HG03103 (cell line): Measurements from ENCODE around the gene ITPR1.
A peak's percentile ranks its signal among the peaks of the same experiment; 100 is the strongest.

Experiments used
- ATAC-seq: cut with Tn5 transposase; IDR thresholded peaks from one replicate; pipeline ENCODE4 v1.9.1; 2021; ENCODE audit warnings: low read depth; ENCODE audit not compliant: unreplicated experiment

The ITPR1 gene

DNA sequence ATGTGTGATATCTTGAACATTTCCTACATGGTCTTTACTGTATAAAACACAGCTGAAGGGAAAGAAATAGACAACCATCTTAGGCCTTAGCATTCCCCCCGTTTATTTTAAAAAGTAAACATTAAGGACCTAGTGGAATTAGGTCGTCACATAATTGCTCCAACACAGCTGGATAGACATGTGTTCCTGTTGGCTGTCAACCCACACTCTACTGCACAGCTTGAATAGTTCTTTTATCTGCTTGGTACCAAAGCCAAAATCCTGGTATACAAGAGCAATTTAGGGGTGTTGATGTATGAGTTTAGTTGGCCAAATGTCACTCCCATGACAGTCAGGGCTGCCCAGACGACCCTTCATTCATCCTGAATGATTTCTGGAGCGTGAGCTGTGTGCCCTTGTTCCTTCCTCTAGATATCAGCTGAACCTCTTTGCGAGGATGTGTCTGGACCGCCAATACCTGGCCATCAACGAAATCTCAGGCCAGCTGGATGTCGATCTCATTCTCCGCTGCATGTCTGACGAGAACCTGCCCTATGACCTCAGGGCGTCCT is 179.7 kb downstream of the ITPR1 start:
- no peak for ATAC-seq

DNA sequence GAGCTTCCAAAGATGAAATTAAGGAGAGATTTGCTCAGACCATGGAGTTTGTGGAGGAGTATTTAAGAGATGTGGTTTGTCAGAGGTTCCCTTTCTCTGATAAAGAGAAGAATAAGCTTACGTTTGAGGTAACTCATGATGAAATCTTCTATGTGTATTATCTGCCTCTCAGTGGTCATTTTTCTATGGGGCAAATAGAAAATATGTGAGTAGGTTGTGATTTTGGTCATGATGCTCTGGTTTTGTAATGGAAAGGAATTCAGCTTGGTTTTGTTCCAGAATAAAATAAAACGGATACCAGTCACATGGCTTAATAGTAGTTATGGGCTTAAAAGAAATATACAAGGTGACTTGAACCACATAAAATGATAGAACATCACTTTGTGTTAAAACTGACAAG is 181.1 kb downstream of the ITPR1 start:
- ATAC-seq = no peak

- ATAC-seq = no peak
These were observed 182.6 kb downstream of the ITPR1 start for GRCh38 chr3:4675704-4676103.

- ATAC-seq = no peak
These were observed 185.2 kb downstream of the ITPR1 start for GRCh38 chr3:4678320-4678719.

DNA sequence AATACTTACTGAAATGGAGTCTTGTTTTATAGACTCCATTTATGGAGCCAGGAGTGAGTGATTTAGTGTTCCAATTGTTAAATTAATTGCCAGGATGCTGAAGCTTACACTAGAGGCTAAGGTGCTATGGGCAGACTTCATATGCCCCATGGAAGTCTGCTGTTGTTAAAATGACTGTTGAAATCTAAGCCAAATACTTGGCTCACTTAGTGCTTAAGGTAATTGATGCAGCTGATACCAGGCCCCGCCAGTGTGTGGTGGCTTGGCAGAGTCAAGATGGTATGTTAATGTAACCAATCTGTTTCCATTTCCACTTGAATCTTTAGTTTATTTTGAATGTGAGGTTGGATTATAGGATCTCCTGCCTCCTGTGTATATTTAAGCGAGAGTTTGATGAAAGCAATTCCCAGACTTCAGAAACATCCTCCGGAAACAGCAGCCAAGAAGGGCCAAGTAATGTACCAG is 187.1 kb downstream of the ITPR1 start:
- ATAC-seq = no peak

- ATAC-seq = no peak
These were observed 187.7 kb downstream of the ITPR1 start for GRCh38 chr3:4680871-4681300.

DNA sequence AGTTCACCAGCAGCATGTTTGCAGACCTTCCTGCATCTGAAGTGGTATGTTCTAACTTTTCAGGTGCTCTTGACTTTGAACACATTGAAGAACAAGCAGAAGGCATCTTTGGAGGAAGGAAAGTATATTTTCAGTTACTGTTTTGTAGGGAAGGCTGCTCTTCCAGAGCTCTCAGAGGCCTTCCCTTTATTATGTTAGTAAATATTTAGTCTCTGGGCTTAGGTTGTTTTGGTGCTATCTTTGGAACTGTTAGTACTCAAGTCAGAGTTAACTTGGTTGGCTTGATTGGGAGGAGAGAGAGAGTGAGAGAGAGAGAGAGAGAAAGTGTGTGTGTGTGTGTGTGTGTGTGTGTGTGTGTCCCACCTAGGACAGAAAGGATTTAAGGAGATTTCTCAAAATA is 188.2 kb downstream of the ITPR1 start:
- no peak for ATAC-seq

DNA sequence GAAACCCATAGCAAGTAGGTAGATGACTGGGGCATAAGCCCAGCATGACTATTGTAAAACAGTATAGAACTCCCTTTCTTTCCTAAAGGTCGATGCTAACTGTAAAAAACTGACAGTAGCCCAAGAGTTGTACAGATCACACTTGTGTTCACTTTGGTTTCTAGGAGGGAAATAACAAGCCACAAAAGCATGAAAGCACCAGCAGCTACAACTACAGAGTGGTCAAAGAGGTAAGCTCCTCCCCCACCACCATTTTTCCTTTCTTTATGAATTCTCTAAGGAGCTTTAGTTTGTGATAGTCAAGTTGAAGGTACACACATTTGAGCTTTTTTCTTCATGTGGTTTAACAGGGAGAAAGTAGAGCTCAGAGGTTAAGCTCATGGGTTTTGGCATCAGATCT is 191.0 kb downstream of the ITPR1 start:
- no peak for ATAC-seq

- ATAC-seq = no peak
These were observed 191.8 kb downstream of the ITPR1 start for GRCh38 chr3:4684976-4685375.

DNA sequence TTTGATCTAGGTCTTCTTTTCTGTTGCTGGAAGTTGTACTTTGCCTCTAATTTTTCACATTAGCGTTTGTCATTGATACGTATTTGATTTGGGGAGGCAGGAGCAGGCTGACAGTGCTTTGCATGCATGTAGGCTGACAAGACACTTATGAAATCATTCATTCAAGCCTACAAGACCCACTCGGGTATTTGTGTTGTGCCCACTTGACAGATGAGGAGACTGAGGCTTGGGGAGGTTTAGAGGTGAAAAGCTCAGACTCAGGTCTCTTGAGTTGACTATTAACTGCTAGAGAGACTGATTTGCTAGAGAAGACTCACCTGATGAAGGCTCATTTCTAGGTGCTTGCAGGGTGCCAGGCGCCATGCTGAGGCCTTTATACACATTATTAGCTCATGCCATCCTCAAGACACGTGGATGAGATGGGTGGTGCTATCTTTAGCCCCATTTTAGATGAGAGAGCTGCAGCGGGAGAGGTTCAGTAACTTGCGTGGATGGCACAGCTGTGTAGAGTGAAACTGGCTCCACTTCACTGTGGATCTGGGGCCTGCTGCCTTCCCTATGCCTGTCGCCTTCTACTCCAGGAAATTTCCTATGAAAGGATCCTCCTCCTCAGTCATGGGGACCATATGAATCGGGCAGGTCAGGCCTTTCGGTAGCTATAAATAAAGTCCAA is 192.7 kb downstream of the ITPR1 start:
- no peak for ATAC-seq

DNA sequence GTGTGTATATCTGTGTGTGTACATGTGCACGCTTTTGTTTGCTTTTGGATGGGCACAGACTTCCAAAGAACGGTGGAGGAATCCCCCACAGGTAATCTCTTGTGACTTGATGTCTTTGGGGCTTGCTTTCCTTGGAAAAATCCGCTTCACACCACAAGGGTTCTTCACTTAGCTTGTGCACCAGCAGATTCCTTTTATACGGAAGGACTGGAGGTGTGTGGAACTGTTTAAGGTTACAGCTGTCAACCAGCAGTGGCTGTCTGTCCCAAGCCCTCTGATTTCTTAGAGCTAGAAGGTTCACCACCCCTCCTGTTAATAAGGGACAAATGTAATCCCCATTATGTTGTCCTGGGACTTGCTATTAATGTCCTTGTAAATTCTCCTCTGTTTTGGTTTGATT is 193.5 kb downstream of the ITPR1 start:
- ATAC-seq = no peak

GRCh38 chr3:4687167-4687566 is 194.0 kb downstream of the ITPR1 start:
- ATAC-seq = no peak

GRCh38 chr3:4687596-4687995 is 194.4 kb downstream of the ITPR1 start:
- no peak for ATAC-seq

GRCh38 chr3:4688411-4688810 is 195.3 kb downstream of the ITPR1 start:
- no peak for ATAC-seq

DNA sequence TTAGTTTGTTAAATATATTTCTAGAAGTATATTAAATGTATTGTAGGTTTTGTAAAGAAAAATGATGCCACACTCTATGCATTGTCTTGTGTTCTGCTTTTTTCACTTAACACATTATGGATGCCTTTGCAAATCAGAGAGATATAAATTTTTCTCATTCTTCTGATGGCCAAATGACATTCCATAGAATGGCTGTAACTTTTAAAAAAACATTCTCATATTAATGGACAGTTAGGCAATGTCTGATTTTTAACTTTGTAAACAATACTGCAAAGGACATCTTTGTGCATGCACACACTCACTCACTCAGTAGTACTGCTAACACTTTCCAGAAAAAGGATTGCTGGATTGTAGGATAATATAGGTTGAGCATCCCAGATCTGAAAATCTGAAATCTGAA is 195.9 kb downstream of the ITPR1 start:
- no peak for ATAC-seq

DNA sequence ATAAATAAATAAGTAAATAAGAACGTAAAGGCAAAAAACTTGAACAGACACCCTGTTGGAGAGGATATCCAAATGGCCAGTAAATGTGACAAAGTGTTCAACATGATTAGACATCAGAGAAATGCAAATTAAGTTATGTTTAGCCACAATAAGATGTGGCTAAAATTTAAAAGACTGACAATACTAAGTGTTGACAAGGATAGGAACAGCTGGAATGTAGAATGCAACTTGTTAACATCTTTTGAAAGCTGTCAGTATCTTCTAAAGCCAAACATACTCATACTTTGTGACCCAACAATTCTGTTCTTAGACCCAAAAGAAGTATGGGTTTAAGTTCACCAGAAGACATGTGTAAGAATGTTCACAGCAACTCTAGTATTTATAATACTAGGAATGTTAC is 197.1 kb downstream of the ITPR1 start:
- no peak for ATAC-seq

DNA sequence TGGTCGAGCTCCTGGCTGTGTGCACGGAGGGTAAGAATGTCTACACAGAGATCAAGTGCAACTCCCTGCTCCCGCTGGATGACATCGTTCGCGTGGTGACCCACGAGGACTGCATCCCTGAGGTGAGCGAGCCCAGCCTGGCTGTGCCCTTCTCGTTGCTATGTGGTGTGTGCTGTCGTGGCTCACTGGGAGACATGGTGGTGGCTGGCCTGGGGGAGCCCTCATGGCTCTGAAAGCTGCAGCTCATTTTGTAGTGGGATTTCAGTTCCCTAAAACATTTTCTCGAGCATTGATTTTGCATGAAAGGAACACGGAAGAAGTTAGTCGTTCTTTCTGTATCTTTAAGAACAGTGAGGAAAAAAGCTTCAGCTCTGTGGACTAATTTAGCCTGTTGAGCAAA is 200.5 kb downstream of the ITPR1 start:
- ATAC-seq = peak; percentile 96

- no peak for ATAC-seq
These were observed 202.7 kb downstream of the ITPR1 start for GRCh38 chr3:4695846-4696245.

DNA sequence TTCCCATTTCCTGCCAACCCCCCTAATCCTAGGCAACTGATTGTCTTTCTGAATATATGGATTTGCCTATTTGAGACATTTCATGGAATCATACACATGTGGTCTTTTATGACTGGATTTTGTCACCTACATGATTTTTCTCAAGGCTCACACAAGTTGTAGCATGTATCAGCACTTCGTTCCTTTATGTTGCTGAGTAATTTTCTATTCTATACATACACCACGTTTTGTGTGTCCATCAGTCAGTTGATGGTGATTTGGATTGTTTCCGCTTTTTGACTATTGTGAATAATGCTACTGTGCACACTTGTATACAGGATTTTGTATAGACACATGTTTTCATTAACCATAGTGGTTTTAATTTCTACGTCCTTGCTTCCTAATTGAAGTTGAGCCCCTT is 203.1 kb downstream of the ITPR1 start:
- no peak for ATAC-seq

DNA sequence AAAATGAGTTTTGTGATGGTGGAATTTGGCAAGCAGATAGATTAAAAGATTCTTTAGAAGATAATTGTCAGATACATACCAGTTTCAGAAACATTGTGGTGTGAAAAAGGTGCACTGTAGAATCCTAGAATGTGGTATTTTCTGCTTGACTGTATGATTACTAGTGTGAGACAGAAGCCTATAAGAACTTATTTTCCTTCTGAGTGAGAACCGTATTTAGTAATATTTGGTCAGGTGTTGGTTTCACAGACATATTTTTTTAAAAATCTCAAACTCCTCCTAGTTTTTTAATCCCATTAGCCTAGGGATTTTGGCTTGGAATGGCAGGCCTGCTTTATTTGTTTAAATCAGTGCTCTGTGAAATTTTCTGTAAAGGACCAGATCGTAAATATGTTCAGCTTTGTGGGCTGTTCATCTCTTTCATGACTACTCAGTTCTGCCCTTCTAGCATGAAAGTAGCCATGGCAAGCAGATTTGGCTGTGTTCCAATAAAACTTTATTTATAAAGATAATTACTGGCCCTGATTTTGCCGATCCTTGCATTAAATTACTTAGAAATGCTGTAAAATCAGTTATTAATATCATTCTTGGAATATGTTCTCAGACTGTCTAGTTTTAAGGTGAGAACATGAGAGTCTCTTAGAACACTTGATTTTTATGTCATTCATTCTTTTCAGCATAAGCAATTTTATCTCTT is 205.1 kb downstream of the ITPR1 start:
- ATAC-seq = no peak

DNA sequence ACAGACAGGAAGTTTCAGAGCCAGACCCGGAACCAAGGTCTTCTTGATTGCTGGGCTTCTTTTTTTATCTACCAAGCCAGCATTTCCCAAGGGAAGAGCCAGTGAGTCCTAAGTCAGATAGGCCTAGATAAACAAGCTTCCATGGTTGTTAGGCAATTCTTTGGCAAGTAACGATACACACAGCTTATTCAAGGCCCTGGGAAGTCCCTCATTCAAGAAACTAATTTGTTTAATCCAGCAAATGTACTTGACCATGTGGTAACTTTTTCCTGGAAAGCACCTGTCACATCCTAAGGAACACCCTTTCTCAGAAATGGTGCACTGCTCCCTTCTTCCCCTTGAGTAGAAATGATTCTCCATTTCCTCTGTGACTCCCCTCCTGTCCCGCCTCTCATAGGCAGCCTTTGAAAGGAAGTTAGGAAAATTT is 209.9 kb downstream of the ITPR1 start:
- no peak for ATAC-seq

GRCh38 chr3:4704552-4704951 is 211.4 kb downstream of the ITPR1 start:
- ATAC-seq = no peak
